ENCODE data around the gene MEF2C. TPM values are rescaled to one million over a fixed set of nuclear protein-coding genes. Genes with fewer than 3 reads are reported as not detected.

Gene MEF2C
- total RNA-seq, 1 experiment from 2014 or later: 1.7 TPM

- Mint-ChIP-seq H3K36me3 (no peaks in the 10 kb centered on the region), H3K4me1 (peaks cover 43% of the 10 kb centered on the region), H3K27me3 (ENCODE audit: low read depth) (no peaks in the 10 kb centered on the region), H3K9me3 (no peaks in the 10 kb centered on the region), H3K27ac (no peak overlapping the region), H3K4me3 (no peak overlapping the region)
- ChIA-PET POLR2A (no interaction called here), CTCF (no interaction called here)
- ATAC-seq (no peak), DNase-seq (ENCODE audit: low spot score) (no peak)
- TF ChIP-seq MYBL2 (CRISPR knock-in tag; IDR thresholded peaks at IDR 0.05): no peak
- TF ChIP-seq NFE2L1 (CRISPR knock-in tag; IDR thresholded peaks at IDR 0.05): no peak
- no peak for TF ChIP-seq ERG (CRISPR knock-in tag; IDR thresholded peaks at IDR 0.05)
- TF ChIP-seq NFYB (CRISPR knock-in tag; conservative IDR thresholded peaks at IDR 0.05; ENCODE audit: low read depth): no peak
- no peak for TF ChIP-seq ZNF138 (CRISPR knock-in tag; conservative IDR thresholded peaks at IDR 0.05)
- TF ChIP-seq IRF2 (CRISPR knock-in tag; IDR thresholded peaks at IDR 0.05; ENCODE audit: borderline replicate concordance, low read depth): no peak
- TF ChIP-seq TCF7 (CRISPR knock-in tag; IDR thresholded peaks at IDR 0.05; ENCODE audit: low read depth): no peak
- no peak for TF ChIP-seq NR3C1 (CRISPR knock-in tag; conservative IDR thresholded peaks at IDR 0.05; ENCODE audit: low read depth)
- no peak for TF ChIP-seq NFATC4 (CRISPR knock-in tag; IDR thresholded peaks at IDR 0.05)
- TF ChIP-seq FOXP1 (CRISPR knock-in tag; IDR thresholded peaks at IDR 0.05; ENCODE audit: borderline replicate concordance): no peak
- no peak for TF ChIP-seq SOX15 (CRISPR knock-in tag; IDR thresholded peaks at IDR 0.05)
- TF ChIP-seq ZBTB43 (CRISPR knock-in tag; IDR thresholded peaks at IDR 0.05): no peak
- TF ChIP-seq TEAD1 (CRISPR knock-in tag; IDR thresholded peaks at IDR 0.05): no peak
- TF ChIP-seq E2F5 (CRISPR knock-in tag; IDR thresholded peaks at IDR 0.05): no peak
- no peak for TF ChIP-seq EMX1 (CRISPR knock-in tag; IDR thresholded peaks at IDR 0.05)
- TF ChIP-seq JUN (CRISPR knock-in tag; IDR thresholded peaks at IDR 0.05): no peak
Observed at GRCh38 chr5:88816195-88816594, 66.8 kb downstream of the MEF2C start.

GRCh38 chr5:88815050-88815789, 67.8 kb downstream of the MEF2C start:
- no peaks in the 10 kb centered on the region for H3K9me3 Mint-ChIP-seq
- DNase-seq (ENCODE audit: low spot score): no peak
- no peak overlapping the region for H3K4me3 Mint-ChIP-seq
- H3K4me1 Mint-ChIP-seq: peaks cover 43% of the 10 kb centered on the region
- POLR2A ChIA-PET: no interaction called here
- no peaks in the 10 kb centered on the region for H3K27me3 Mint-ChIP-seq (ENCODE audit: low read depth)
- CTCF ChIA-PET: no interaction called here
- no peak for ATAC-seq
- H3K36me3 Mint-ChIP-seq: no peaks in the 10 kb centered on the region
- no peak overlapping the region for H3K27ac Mint-ChIP-seq
- no peak for TF ChIP-seq CREM (CRISPR knock-in tag; IDR thresholded peaks at IDR 0.05)
- no peak for TF ChIP-seq ATF1 (CRISPR knock-in tag; IDR thresholded peaks at IDR 0.05)
- TF ChIP-seq PRDM15 (CRISPR knock-in tag; IDR thresholded peaks at IDR 0.05): no peak
- TF ChIP-seq ZBTB43 (CRISPR knock-in tag; IDR thresholded peaks at IDR 0.05): no peak
- TF ChIP-seq, protein P1, sequence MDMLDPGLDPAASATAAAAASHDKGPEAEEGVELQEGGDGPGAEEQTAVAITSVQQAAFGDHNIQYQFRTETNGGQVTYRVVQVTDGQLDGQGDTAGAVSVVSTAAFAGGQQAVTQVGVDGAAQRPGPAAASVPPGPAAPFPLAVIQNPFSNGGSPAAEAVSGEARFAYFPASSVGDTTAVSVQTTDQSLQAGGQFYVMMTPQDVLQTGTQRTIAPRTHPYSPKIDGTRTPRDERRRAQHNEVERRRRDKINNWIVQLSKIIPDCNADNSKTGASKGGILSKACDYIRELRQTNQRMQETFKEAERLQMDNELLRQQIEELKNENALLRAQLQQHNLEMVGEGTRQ (CRISPR knock-in tag; IDR thresholded peaks at IDR 0.05): no peak
- TF ChIP-seq ETV6 (CRISPR knock-in tag; IDR thresholded peaks at IDR 0.05): no peak
- no peak for TF ChIP-seq NR3C1 (CRISPR knock-in tag; conservative IDR thresholded peaks at IDR 0.05; ENCODE audit: low read depth)
- TF ChIP-seq, protein P2, sequence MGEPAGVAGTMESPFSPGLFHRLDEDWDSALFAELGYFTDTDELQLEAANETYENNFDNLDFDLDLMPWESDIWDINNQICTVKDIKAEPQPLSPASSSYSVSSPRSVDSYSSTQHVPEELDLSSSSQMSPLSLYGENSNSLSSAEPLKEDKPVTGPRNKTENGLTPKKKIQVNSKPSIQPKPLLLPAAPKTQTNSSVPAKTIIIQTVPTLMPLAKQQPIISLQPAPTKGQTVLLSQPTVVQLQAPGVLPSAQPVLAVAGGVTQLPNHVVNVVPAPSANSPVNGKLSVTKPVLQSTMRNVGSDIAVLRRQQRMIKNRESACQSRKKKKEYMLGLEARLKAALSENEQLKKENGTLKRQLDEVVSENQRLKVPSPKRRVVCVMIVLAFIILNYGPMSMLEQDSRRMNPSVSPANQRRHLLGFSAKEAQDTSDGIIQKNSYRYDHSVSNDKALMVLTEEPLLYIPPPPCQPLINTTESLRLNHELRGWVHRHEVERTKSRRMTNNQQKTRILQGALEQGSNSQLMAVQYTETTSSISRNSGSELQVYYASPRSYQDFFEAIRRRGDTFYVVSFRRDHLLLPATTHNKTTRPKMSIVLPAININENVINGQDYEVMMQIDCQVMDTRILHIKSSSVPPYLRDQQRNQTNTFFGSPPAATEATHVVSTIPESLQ (CRISPR knock-in tag; IDR thresholded peaks at IDR 0.05): no peak
- no peak for TF ChIP-seq HMGXB4 (CRISPR knock-in tag; IDR thresholded peaks at IDR 0.05)
